Omental fat pad (tissue), 4 donors: ENCODE measurements around the gene MCC. TPM values are rescaled to one million over a fixed set of nuclear protein-coding genes. Genes with fewer than 3 reads are reported as not detected.

Source experiments
- ATAC-seq: fragments of 150-250 bp; one replicate; pipeline ENCODE4 v1.9.1; 2016; ENCODE audit warnings: mild to moderate bottlenecking, moderate library complexity; ENCODE audit not compliant: low FRiP score
- DNase-seq: peaks from one replicate; pipeline ENCODE4 v3.0.0-alpha.2; 2019; ENCODE audit warnings: low spot score
- CTCF ChIP-seq, 3 donors: fragments of 450-650 bp; IDR thresholded peaks; one replicate each; pipeline ENCODE4 v1.5.1; 2016 to 2017; ENCODE audit warnings: antibody characterized with exemption in 3 of 3, mild to moderate bottlenecking in 3 of 3, moderate library complexity in 2 of 3
- total RNA-seq, 4 donors: library from RNA; depleted of rRNA; stranded (reverse); fragments of >200 nt; gene quantifications; one replicate each; pipeline ENCODE4 v1.1.0, GENCODE V29; 2016

Gene MCC
- total RNA-seq, 4 donors from 2014 or later: 32.8 to 56.3 (median 44.4) TPM

GRCh38 chr5:113057557-113057984, 430.7 kb downstream of the MCC start:
- no peak for TF ChIP-seq CTCF (IDR thresholded peaks at IDR 0.05)
- ATAC-seq: no peak
- DNase-seq: no peak

DNA sequence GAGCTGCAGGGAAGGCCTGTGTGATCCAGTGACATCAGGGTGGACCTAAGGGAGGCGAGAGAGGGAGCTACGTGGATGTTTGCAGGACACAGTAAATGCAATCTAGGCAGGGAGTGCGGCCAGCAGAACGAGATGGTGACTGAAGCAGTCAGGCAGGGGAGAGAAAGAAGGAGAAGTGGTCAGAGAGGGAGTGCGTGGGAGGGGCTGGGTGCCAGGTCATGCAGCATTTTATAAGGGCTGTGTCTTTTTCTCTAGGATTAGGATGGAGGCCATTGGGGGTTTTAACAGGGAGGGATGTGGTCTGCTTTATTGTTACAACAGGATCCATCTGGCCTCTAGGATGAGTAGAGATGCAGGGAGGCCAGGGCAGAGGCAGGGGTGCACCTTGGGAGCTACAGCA, 431.3 kb downstream of the MCC start:
- no peak for DNase-seq
- no peak for TF ChIP-seq CTCF (IDR thresholded peaks at IDR 0.05)
- ATAC-seq: no peak

GRCh38 chr5:113054899-113055298, 433.4 kb downstream of the MCC start:
- no peak for TF ChIP-seq CTCF (IDR thresholded peaks at IDR 0.05)
- DNase-seq (no peak), ATAC-seq (no peak)

DNA sequence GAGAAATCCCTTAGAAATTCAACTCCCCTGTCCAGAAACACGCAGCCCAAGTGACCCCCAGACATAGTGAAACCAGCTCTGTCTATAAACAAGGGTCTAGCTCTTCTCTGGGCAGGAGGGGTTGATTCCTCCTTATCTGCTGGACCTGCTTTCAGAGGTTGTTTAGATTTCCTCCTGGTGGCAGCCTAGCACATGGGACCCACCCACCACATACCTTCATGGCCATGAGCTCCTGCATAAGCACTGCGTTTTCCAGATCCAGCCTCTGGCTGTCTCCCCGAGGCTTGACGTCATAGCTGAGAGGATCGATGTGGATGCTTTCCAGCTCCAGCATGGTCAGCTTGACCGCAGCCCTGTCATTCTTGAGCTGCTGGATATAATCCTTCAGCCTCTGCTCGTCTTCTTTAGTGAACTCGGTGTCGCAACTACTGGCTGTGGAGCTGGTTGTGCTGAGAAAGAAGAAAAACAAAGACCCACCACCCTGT, 434.7 kb downstream of the MCC start:
- ATAC-seq (no peak), DNase-seq (no peak)
- TF ChIP-seq CTCF (IDR thresholded peaks at IDR 0.05): no peak

DNA sequence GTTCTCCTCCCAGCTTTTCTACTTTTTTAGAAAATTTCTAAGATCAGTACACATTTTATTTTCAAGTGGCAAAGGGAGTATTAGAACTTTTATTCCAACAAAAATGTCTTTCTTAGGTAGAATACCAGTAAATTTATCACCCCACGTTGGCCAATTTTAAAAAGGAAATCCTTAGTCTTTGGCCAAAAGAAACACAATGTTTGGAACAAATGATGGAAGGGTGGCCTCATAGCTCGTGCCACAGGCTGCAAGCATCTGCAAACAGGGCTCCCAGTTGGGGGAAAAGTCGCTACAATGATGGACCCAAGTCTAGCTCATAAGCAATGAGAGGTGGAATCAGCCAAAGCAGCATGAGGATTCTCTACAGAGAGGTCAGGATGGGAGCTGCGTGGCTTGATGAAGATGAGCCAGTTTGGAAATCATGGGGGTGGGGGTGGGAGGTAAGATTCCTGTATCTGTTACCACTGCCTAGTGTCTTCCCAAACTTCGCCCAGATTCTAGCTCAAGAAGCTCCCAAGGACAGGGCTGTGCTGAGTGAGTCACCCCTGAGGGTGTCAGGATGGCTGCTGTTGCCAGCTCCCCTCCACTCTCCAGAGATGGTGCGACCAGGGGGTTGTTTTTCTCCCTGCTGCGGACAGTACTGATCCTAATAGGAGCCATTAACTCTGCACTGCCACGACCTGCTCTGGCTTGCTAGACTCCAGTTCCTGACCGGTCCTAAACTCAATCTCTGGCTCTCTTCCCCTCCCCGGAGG, 436.0 kb downstream of the MCC start:
- TF ChIP-seq CTCF (IDR thresholded peaks at IDR 0.05): no peak
- ATAC-seq: no peak
- no peak for DNase-seq

DNA sequence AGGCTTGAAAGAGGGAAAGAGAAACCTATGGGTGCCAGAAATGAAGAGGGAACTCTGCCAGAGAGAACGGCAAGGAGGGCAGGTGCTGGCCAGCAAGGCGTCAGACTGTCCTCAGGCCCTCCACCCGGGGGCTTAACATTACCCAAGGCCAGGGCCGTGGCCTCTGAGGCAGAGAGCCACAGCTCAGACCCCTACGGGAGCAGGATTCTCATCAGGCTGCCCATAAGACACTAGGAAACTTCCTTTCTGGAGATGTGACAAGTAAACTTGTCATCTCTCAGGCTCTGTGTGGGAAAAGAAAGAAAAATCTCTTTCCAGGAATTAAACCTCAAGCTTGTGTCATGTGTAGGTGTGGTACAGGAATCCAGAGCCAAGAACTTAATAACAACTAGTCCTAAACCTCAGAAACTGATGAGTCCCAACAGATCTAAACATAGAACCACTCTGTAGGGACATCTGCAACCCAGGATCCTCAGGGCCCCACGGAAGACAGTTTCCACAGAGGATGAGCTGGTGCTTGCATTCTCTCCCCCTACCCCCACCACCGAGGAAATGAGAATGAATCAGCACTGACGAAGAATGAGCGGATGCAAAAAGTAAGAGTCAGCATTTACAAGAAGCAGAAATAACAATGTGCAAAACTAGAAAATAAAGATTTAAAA, 437.4 kb downstream of the MCC start:
- DNase-seq: no peak
- TF ChIP-seq CTCF (IDR thresholded peaks at IDR 0.05): no peak

GRCh38 chr5:113048931-113049330, 439.3 kb downstream of the MCC start:
- TF ChIP-seq CTCF (IDR thresholded peaks at IDR 0.05): no peak
- ATAC-seq (no peak), DNase-seq (no peak)

More for the DNA sequence above, 437.4 kb downstream of the MCC start:
- ATAC-seq: peak; percentile 78
